ENCODE measurements around the gene GRK6.

The GRK6 gene

DNA sequence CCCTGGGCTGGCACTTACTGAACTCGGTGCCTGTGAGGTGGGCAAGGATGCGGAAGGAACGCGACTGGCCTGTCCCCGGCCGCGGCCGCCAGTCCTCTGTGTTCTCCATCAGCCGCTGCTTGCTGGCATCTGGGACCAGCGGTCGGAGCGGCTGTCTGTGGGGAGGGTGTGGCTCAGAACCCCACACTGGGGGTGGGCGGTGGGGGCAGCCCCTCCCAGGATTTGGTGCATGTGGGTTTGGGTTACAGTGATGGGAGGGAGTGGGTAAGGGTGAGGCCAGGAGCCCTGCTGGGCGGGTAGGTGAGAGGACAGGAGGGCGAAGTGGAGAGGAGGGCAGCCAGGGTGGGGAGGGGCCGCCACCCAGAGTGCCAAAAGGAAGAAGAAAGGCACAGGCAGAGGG, 64.5 kb downstream of the GRK6 start:
- no peak overlapping the region for H3K9ac ChIP-seq (ENCODE audit: low read depth, low read length)
- H3K36me3 ChIP-seq (ENCODE audit: insufficient read depth, low read length): peaks cover 31% of the 10 kb centered on the region

DNA sequence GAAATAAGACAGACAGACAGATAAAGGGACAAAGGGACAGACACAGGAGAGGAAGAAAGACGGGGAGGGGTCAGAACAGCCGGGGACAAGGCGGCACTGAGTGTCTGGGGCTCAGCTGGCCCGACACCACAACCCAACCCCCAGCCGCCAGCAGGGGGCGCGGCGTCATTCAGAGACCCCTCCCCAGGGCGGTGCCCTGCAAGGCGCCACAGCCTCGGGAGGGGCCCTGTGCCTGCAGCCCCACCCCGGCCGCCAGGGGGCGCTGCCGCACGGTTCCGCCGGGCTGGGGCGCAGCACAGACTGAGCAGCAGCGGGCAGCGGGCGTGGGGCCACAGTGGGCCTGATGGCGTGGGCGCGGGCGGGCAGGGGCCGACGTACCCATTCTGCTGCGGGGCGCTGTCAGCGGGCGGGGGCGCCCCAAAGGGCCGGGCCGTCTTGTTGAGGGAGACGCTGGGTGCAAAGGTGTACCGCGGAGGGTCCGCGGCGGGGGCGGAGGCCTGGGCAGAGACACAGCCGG, 65.0 kb downstream of the GRK6 start:
- H3K4me1 ChIP-seq (ENCODE audit: insufficient read depth, low read length): peaks cover 19% of the 10 kb centered on the region

More for the DNA sequence above, 64.5 kb downstream of the GRK6 start:
- Histone ChIP-seq H3K9me3 (ENCODE audit: control insufficient read depth, insufficient read depth, low read length) (no peaks in the 10 kb centered on the region), H3K4me1 (ENCODE audit: insufficient read depth, low read length) (peaks cover 19% of the 10 kb centered on the region)

DNA sequence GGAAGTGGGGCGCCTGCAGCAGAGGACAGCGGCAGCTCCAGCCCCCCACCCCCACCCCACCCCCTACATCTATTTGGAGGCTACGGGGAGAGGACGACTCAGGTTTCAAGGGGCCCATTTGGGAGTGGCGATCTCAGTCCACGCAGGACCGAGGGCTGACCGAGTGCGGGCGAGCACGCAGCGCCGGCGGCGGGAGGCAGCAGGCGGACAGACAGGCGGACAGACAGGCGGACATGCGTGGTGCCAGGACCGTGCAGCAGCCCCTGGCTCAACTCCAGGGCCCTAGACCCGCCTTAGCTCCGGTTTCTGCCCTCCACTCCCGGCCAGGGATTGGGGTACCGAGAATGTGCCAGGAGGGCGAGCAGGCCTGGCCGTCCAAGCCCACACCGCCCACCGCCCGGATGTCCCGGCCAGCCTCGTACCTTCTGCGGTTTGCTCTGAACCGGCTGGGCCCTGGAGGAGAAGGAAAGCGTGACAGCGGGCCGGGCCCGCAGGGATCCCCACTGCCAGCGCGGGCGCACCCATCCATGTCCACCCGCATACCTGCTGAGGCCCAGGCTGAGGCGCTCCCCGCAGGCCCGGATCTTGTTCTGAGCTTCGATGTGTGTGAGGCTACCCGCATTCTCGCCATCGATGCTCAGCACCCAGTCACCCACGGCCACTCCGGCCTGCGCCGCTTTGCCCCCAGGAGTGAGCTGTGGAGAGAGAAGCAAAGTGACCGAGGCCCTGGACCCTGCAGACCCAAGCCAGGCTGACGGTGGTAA, 65.7 kb downstream of the GRK6 start:
- peaks cover 29% of the 10 kb centered on the region for H3K36me3 ChIP-seq (ENCODE audit: insufficient read depth, low read length)
- no peak overlapping the region for H3K9ac ChIP-seq (ENCODE audit: low read depth, low read length)
- H3K9me3 ChIP-seq (ENCODE audit: control insufficient read depth, insufficient read depth, low read length): no peaks in the 10 kb centered on the region
- peaks cover 19% of the 10 kb centered on the region for H3K4me1 ChIP-seq (ENCODE audit: insufficient read depth, low read length)

More for the DNA sequence above, 65.0 kb downstream of the GRK6 start:
- Histone ChIP-seq H3K9ac (ENCODE audit: low read depth, low read length) (no peak overlapping the region), H3K36me3 (ENCODE audit: insufficient read depth, low read length) (peaks cover 31% of the 10 kb centered on the region), H3K9me3 (ENCODE audit: control insufficient read depth, insufficient read depth, low read length) (no peaks in the 10 kb centered on the region)
